ENCODE results near the gene SUSD2. TPM values are rescaled to one million over a fixed set of nuclear protein-coding genes. Genes with fewer than 3 reads are reported as not detected.

Gene SUSD2
- total RNA-seq, 4 donors from 2014 or later: 10.7 to 367 (median 209) TPM

GRCh38 chr22:24187731-24188644, 6.7 kb downstream of the SUSD2 start:
- H3K4me1 ChIP-seq: peaks cover 0 to 12% (median 0%) of the 10 kb centered on the region in 4 donors
- no peaks in the 10 kb centered on the region for H3K36me3 ChIP-seq
- no peaks in the 10 kb centered on the region for H3K9me3 ChIP-seq
- TF ChIP-seq POLR2A (IDR thresholded peaks at IDR 0.05) (no peak), CTCF (IDR thresholded peaks at IDR 0.05) (no peak)
- H3K27me3 ChIP-seq: no peaks in the 10 kb centered on the region
- no peak overlapping the region for H3K4me3 ChIP-seq
- H3K27ac ChIP-seq: no peak overlapping the region
- DNase-seq: no peak

- H3K4me3 ChIP-seq: no peak overlapping the region
- no peaks in the 10 kb centered on the region for H3K9me3 ChIP-seq
- DNase-seq: no peak
- peaks cover 0 to 12% (median 0%) of the 10 kb centered on the region in 4 donors for H3K4me1 ChIP-seq
- no peaks in the 10 kb centered on the region for H3K36me3 ChIP-seq
- no peaks in the 10 kb centered on the region for H3K27me3 ChIP-seq
- TF ChIP-seq POLR2A (IDR thresholded peaks at IDR 0.05): no peak
- no peak for TF ChIP-seq CTCF (IDR thresholded peaks at IDR 0.05)
- H3K27ac ChIP-seq: no peak overlapping the region
Observed at GRCh38 chr22:24188705-24189248, 7.5 kb downstream of the SUSD2 start.

GRCh38 chr22:24189249-24190158, 8.2 kb downstream of the SUSD2 start:
- no peak overlapping the region for H3K27ac ChIP-seq
- H3K4me3 ChIP-seq: no peak overlapping the region
- H3K36me3 ChIP-seq: no peaks in the 10 kb centered on the region
- TF ChIP-seq POLR2A (IDR thresholded peaks at IDR 0.05) (no peak), CTCF (IDR thresholded peaks at IDR 0.05) (peak; percentile 47 to 91 (median 74))
- H3K9me3 ChIP-seq: no peaks in the 10 kb centered on the region
- peaks cover 0 to 12% (median 0%) of the 10 kb centered on the region in 4 donors for H3K4me1 ChIP-seq
- peak; percentile 50 to 79 (median 74) for DNase-seq
- H3K27me3 ChIP-seq: no peaks in the 10 kb centered on the region

DNA sequence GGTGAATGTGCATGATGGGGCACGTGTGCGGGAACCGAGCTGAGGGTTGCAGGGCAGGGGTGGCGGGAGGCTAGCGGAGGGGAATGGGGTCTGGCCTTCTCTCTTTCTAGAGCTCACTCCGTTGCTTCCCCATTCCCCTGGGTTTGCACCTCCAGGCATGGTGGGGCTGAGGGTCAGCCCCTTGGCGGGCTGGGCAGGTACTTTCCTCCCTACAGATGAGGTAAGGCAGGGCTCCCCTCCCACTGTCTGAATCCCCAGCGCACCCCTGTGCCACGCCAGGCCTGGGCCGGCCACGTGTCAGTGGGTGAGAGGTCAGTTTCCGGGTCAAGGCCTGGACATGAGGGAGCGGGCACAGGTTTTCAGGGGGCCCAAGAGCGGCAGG, 8.9 kb downstream of the SUSD2 start:
- DNase-seq: no peak
- Histone ChIP-seq H3K36me3 (no peaks in the 10 kb centered on the region), H3K27ac (no peak overlapping the region), H3K27me3 (no peaks in the 10 kb centered on the region), H3K4me1 (peaks cover 0 to 12% (median 0%) of the 10 kb centered on the region in 4 donors), H3K9me3 (no peaks in the 10 kb centered on the region), H3K4me3 (no peak overlapping the region)
- TF ChIP-seq POLR2A (IDR thresholded peaks at IDR 0.05): no peak

DNA sequence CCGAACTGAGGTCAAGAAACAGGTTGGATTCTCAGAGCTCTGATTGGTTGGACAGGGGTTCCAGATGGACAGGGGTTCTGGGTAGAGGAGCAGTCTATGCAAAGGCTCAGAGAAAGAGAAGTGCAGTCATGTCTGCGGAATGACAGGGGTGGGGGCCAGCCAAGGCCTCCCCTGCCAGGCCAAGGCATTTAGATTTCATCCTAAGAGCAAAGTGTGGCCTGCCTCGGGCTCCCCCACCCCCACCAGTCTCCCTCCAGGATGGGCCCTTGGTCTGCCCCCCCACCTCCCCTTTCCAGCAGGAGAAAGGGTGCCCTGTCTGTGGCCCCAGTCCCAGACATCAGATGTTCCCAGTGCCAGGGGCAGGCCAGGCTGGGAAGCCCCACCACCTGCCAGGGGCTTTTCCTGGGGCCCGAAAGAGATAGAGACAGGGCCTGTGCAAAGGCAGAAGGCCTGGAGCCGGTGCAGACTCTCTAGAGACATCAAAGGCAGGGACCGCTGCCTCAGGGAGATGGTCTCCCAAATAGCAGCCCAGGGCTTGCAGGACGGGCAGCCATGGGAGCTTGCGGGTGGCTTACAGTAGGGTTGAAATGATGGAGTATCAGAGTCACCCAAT, 9.4 kb downstream of the SUSD2 start:
- H3K4me1 ChIP-seq: peaks cover 0 to 12% (median 0%) of the 10 kb centered on the region in 4 donors
- no peak overlapping the region for H3K27ac ChIP-seq
- no peak for DNase-seq
- TF ChIP-seq CTCF (IDR thresholded peaks at IDR 0.05) (no peak), POLR2A (IDR thresholded peaks at IDR 0.05) (no peak)
- H3K36me3 ChIP-seq: no peaks in the 10 kb centered on the region
- H3K9me3 ChIP-seq: no peaks in the 10 kb centered on the region
- no peaks in the 10 kb centered on the region for H3K27me3 ChIP-seq
- H3K4me3 ChIP-seq: no peak overlapping the region

Data from Peyer's patch (tissue), 4 donors.